CD4-positive, alpha-beta T cell treated with Interleukin-21 for 1 hour (primary cell): Measurements from ENCODE around the gene PHGDH.
"Not testable (repeated sequence)": the region's sequence is repeated elsewhere in the genome, so short reads cannot be mapped to it uniquely, and the experiment has no call there.

Source experiments
- DNase-seq: peaks from one replicate; pipeline ENCODE4 v3.0.0-alpha.2; 2020

The PHGDH gene

GRCh38 chr1:119711804-119712341, at the start of gene PHGDH:
TSS of gene PHGDH (plus strand) at chr1:119711934. CDS start at chr1:119712023, 89 bp downstream.
- peak; percentile 26 for DNase-seq

DNA sequence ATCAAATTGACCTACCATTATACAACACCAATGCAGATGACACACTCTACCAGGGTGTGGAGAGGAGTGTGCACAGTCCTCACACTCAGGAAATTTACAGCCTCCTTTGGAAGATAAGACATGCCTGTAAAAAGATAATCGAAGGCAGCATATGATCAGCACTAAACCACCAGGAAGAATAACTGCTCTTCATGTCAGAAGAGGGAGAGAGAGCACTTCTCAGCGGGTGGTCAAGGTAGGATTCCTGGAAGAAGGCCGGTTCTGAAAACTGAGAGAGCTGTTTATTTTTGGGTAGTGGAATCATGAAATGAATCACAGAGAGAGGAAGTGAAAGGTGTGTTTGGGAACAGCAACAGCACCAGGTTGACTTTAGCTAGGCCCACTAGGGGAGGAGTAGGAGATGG, 49.7 kb upstream of the PHGDH start:
- DNase-seq: no peak

- DNase-seq: no peak
Measured at GRCh38 chr1:119664067-119664466, 47.7 kb upstream of the PHGDH start.

DNA sequence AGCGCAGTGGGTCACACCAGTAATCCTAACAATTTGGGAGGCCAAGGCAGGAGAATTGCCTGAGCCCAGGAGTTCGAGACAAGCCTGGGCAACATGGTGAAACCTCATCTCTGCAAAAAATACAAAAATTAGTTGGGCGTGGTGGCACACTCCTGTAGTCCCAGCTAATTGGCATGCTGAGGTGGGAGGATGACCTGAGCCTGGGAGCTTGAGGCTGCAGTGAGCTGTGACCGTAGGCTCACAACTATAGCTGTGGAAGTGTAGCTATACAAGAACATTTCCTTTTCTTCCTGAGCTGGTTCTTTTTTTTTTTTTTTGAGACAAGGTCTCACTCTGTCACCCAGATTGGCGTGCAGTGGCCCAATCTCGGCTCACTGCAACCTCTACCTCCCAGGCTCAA, 44.6 kb upstream of the PHGDH start:
- DNase-seq: no peak

GRCh38 chr1:119670898-119671297, 40.8 kb upstream of the PHGDH start:
- DNase-seq: no peak

DNA sequence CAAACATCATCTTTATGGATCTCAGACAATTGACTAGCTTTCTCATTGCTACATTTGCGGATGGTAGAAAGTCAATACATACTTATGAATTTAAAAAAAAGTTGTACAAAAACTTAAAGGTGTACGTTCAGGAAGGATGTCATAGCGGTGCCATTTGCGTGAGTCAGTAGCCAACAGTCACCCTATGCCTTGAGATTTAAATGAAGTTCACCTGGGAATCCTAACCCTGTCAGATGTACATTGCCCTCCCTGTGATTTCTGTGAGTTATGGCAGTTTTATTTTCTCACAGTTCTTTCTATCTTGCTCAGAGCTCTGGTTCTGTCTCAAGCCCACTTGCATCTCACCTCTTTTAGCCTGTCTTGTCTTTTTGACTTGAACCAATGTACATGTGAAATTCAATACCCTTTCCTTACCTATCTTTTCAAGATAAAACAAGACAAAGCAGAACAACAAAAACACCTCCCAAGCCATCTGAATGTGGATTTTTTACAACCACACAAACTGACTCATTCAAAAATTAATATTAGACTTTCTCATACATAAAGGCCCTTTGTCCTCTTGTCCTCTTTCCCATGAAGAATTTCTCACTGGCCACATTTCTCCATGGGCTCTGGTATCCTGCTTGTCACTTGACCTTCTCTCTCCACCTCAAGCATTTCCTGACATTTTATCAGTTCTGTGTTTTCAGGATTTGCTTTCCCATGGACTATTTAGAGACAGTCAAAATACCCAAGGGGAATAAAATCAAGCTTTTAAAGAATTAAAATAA, 38.4 kb upstream of the PHGDH start:
- DNase-seq: no peak

GRCh38 chr1:119674111-119674526, 37.6 kb upstream of the PHGDH start:
- DNase-seq: no peak

DNA sequence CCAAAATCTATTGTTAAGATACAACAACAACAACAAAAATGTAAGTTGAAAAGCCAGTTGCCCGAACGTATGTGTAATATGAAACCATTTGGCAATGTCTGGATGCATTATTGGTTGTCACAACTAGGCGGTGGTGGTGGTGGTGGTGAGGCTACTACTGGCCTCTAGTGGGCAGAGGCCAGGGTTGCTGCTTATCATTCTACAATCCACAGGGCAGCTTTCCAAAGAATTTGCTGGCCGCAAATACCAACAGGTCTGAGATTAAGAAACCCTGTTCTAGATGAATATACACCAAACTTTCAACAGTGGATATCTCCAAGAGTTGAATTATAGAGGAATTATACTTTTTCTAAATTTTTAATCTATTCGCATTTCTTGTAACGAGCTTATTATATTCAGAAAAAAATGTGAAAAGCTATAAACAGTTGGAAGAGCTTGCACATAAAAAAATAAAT, 36.9 kb upstream of the PHGDH start:
- DNase-seq: peak; percentile 28

GRCh38 chr1:119675349-119676345, 36.1 kb upstream of the PHGDH start:
- DNase-seq: peak; percentile 58

DNA sequence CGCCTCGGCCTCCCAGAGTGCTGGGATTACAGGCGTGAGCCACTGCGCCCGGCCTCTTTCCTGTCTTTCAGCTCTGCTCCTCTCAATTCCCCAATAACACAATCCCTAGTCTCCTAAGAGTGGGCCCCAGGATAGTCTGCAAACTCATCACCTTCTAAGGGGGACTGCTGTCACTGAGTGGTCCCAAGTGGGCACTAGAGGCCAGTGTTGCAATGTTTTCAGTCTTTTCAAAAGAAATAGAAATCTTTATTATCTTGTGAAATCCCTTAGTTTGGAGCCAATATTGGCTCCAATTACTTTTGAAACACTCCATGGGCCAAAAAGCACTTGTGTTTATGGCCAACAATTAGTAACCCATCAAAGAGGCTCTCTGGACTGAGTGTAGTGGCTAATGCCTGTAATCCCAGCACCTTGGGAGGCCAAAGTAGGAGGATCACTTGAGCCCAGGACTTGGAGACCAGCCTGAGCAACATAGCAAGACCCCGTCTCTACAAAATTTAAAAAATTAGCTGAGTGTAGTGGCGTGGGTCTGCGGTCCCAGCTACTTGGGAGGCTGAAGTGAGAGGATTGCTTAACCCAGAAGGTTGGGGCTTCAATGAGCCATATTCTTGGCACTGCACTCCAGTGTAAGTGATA, 35.0 kb upstream of the PHGDH start:
- no peak for DNase-seq

DNA sequence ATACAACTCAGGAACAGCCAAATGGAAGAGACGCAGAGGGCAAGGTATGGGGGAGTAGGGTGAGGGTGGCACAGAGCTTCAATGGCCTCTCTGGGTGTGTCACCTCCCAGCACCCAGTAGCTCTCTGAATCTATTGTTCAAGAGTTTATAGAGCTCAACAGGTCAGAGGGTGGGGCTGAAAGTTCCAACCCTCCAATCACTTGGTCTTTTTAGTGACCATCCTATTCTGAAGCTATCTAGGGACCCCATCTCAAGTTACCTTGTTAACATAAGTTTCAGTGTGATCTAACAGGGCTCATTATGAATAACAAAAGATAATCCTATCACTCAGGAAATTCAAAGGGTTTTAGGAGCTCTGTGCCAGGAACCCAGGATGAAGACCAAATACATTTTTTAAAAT, 32.5 kb upstream of the PHGDH start:
- DNase-seq: no peak

DNA sequence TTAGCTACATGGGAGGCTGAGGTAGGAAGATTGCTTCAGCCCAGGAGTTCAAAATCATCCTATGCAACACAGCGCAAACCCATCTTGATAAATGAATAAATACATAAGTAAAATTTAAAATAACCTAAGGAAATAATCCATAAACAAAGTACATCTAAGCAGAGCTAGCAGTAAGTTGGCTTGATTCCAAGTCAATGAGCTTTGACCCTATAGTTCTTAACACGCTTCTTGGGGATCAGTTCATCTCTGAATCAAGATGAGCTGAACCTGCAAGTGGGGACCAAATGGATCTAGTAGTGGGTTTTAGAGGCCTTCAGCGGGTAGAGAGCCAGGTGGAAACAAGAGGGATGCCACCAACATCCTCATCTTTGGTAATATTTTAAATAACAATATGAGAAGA, 31.5 kb upstream of the PHGDH start:
- DNase-seq: no peak

DNA sequence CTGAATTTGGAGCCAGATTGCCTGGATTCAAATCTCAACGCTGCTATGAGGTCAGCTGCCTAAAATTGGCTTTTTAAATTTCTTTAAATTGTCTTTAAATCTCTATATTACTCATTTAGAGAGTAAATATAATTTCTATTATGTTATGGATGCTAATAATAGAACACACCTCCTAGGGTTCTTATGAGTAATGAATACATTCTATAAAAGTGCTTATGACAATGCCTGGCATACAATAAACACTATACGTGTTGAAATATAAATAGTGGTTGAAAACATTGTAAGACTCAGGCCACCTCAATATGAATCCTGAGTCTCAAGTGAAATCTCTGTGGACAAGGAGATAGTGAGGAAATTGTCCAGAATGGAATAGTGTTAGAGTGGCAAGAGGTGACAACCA, 31.0 kb upstream of the PHGDH start:
- no peak for DNase-seq

DNA sequence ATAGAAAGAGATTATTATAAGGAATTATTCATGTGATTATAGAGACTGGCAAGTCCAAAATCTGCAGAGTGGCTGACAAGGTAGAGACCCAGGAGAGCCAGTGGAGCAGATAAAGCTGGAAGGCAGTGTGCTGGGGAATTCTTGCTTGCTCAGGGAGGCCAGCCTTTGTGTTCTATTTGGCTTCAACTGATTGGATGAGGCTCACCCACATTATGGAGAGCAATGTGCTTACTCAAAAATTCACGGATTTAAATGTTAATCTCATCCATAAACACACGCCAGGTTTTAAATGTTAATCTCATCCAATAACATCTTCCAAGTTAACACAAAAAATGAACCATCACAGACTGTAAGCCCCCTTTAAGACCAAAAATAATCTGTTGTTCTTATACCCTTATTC, 30.2 kb upstream of the PHGDH start:
- DNase-seq: no peak

DNA sequence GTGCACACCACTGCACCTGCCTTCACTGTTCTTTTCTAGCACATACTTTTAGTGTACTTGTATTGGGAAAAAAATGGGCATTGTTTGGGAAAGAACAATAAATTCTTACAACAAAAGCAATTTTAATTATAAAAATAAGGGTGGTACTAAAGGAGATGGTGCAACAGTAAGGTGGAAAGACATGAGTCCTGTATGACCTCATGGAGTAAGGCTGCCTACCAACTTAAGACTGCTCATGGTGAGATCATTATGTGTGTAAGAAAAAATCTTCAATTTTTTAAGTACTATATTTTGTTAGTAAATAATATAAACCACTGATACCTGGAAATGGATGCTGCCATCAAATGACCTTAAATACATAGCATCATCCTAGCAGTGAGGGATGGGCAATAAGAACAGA, 29.6 kb upstream of the PHGDH start:
- no peak for DNase-seq

DNA sequence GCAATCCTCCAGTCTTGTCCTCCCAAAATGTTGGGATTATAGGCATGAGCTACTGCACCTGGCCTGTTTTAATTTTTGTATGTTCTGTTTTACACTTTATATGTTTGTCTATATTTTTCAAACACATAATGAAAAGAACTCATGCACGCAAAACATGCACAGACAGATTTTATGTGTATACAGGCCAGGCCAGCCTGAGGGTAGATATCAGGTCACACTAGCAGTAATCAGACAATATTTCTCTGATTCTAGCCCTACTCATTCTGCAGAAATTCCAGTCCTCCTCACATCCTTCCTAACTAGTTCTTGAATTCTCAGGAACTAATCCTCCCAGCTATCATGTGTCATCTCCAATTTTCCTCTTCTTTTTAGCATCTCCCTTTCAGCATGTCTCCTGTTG, 27.8 kb upstream of the PHGDH start:
- no peak for DNase-seq

GRCh38 chr1:119686661-119687060, 25.1 kb upstream of the PHGDH start:
- DNase-seq: no peak

- no peak for DNase-seq
Measured at GRCh38 chr1:119687434-119688079, 24.2 kb upstream of the PHGDH start.

- DNase-seq: no peak
Measured at GRCh38 chr1:119688810-119689209, 22.9 kb upstream of the PHGDH start.

- DNase-seq: no peak
Measured at GRCh38 chr1:119689511-119689910, 22.2 kb upstream of the PHGDH start.

DNA sequence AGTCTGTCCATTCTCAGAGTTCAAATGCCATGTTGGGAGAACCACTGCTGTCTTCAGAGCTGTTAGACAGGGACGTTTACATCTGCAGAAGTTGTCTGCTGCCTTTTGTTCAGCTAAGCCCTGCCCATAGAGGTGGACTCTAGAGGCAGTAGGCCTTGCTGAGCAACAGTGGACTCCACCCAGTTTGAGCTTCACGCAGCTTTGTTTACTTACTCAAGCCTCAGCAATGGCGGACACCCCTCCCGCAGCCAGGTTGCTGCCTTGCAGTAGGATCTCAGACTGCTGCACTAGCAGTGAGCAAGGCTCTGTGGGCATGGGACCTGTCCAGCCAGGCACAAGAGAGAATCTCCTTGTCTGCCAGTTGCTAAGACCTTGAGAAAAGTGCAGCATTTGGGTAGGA, 14.9 kb upstream of the PHGDH start:
- DNase-seq: not testable (repeated sequence)

- no peak for DNase-seq
Measured at GRCh38 chr1:119697598-119697997, 14.1 kb upstream of the PHGDH start.

DNA sequence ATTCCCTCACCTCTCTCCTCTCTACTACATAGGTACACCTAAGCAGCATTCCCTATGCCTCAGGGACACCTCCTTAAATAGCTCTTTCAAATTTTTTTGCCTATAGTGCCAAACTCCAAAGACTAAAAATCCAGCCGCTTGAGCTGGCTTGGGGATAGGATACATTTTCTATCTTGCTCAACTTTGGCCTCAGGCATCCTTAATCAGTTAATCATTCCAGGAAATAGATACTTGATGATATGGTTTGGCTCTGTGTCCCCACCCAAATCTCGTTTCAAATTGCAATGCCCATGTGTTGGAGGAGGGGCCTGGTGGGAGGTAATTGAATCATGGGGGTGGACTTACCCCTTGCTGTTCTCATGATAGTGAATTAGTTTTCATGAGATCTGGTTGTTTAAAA, 11.4 kb upstream of the PHGDH start:
- DNase-seq: no peak
